ENCODE measurements around the gene KCNMA1.

DNA sequence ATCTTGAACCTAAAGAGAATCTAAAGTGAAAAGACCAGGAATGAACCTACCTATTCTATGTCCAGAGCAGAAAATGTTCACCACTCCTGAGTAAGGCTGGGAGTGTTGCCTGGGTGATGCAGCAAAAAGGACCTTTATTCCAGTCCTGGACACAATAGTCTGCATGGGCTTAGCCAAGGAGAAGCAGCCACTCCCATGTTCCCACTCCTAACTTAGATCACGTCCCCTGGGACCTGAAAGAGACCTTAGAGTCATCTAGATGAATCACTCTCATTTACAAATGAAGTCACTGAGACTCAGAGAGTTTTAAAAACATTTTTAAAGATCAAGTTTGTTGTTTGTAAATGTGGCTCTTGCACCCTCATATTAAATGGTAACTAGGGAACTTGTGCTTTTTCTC is 763.4 kb downstream of the KCNMA1 start:
- TF ChIP-seq TARDBP (IDR thresholded peaks at IDR 0.05; ENCODE audit: borderline replicate concordance) (no peak), YY1 (IDR thresholded peaks at IDR 0.05; ENCODE audit: low read depth, low read length) (no peak), TCF12 (IDR thresholded peaks at IDR 0.05; ENCODE audit: low read depth, low read length) (no peak), LARP7 (IDR thresholded peaks at IDR 0.05) (no peak), SIX5 (IDR thresholded peaks at IDR 0.05; ENCODE audit: low read depth, low read length, severe bottlenecking) (no peak), ZBED1 (IDR thresholded peaks at IDR 0.05; ENCODE audit: borderline replicate concordance) (no peak), TCF7 (IDR thresholded peaks at IDR 0.05; ENCODE audit: borderline replicate concordance) (no peak), JUND (IDR thresholded peaks at IDR 0.05; ENCODE audit: low read depth, low read length) (no peak)
- TF ChIP-seq, protein P1, sequence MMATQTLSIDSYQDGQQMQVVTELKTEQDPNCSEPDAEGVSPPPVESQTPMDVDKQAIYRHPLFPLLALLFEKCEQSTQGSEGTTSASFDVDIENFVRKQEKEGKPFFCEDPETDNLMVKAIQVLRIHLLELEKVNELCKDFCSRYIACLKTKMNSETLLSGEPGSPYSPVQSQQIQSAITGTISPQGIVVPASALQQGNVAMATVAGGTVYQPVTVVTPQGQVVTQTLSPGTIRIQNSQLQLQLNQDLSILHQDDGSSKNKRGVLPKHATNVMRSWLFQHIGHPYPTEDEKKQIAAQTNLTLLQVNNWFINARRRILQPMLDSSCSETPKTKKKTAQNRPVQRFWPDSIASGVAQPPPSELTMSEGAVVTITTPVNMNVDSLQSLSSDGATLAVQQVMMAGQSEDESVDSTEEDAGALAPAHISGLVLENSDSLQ (IDR thresholded peaks at IDR 0.05), result no peak
